Measurements from ENCODE around the gene DPM2.

DNA sequence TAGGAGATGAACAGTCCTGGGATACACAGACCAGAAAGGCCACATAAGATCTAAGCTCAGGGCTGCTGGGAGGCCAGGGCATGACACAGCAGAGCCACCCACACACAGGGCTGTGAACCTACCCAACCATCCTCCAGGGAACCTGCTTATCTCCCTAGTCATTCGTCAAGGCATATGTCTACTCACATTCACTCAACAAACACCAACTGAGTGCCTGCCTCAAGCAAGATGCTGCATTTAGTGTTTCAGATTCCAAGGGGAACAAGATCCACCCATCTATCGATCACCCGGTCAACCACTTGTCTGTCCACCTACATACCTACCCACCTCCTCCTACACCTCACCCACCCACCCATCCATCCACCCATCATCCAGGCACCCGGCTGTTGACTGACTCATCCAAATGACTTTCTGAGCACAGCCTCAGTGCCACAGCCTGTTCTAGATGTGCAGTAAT, 1.9 kb downstream of the DPM2 start:
- TF ChIP-seq, protein P1, sequence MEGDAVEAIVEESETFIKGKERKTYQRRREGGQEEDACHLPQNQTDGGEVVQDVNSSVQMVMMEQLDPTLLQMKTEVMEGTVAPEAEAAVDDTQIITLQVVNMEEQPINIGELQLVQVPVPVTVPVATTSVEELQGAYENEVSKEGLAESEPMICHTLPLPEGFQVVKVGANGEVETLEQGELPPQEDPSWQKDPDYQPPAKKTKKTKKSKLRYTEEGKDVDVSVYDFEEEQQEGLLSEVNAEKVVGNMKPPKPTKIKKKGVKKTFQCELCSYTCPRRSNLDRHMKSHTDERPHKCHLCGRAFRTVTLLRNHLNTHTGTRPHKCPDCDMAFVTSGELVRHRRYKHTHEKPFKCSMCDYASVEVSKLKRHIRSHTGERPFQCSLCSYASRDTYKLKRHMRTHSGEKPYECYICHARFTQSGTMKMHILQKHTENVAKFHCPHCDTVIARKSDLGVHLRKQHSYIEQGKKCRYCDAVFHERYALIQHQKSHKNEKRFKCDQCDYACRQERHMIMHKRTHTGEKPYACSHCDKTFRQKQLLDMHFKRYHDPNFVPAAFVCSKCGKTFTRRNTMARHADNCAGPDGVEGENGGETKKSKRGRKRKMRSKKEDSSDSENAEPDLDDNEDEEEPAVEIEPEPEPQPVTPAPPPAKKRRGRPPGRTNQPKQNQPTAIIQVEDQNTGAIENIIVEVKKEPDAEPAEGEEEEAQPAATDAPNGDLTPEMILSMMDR (IDR thresholded peaks at IDR 0.05; ENCODE audit: low read depth, low read length): no peak
- TF ChIP-seq EZH2phosphoT487 (IDR thresholded peaks at IDR 0.05; ENCODE audit: low read depth): no peak

Measured in OCI-LY3 (cell line).